Measurements from ENCODE around the gene SHISA9. TPM values are rescaled to one million over a fixed set of nuclear protein-coding genes. Genes with fewer than 3 reads are reported as not detected.

Gene SHISA9
- polyA plus RNA-seq, 4 donors: 0.19 to 0.75 TPM; not detected in 2

DNA sequence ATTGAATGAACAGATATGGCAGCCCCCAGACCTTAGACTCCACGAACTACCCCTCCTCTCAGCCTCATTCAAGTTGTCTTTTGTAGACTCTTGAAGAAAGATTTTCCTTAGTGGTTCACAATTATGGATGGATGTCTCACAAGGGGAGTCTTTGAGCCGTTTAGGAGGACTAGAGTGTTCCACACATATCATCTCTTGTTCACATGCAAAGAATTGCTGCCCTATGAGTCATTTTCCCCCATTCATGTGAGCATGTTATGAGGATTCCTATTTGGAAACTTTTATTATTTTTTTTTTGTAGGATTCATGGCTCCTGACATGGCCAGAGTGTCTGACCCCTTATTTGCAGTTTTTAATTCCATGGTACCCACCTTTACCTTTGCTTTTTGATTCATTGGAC lies 237.1 kb downstream of the SHISA9 start:
- H3K4me3 ChIP-seq (ENCODE audit: low read depth in 1 of 3, low read length in 3 of 3): no peak overlapping the region
- H3K9me3 ChIP-seq (ENCODE audit: control insufficient read depth in 2 of 2, insufficient read depth in 1 of 2, low read depth in 1 of 2, low read length in 1 of 2): no peaks in the 10 kb centered on the region
- FAIRE-seq: no peak
- H3K27me3 ChIP-seq (ENCODE audit: control insufficient read depth in 3 of 3, insufficient read depth in 3 of 3, low read length in 3 of 3): no peaks in the 10 kb centered on the region
- no peak for DNase-seq
- no peak overlapping the region for H3K27ac ChIP-seq (ENCODE audit: low read depth in 1 of 3, low read length in 2 of 3)
- WGBS, 3 donors: 13 to 43% (median 21%) methylated on average over 2 of the region's 2 CpGs
- H3K36me3 ChIP-seq (ENCODE audit: control insufficient read depth in 3 of 3, insufficient read depth in 2 of 3, low read depth in 1 of 3, low read length in 3 of 3): no peaks in the 10 kb centered on the region
- H3K4me1 ChIP-seq (ENCODE audit: control insufficient read depth in 3 of 3, insufficient read depth in 2 of 3, low read depth in 1 of 3, low read length in 2 of 3): no peaks in the 10 kb centered on the region

DNA sequence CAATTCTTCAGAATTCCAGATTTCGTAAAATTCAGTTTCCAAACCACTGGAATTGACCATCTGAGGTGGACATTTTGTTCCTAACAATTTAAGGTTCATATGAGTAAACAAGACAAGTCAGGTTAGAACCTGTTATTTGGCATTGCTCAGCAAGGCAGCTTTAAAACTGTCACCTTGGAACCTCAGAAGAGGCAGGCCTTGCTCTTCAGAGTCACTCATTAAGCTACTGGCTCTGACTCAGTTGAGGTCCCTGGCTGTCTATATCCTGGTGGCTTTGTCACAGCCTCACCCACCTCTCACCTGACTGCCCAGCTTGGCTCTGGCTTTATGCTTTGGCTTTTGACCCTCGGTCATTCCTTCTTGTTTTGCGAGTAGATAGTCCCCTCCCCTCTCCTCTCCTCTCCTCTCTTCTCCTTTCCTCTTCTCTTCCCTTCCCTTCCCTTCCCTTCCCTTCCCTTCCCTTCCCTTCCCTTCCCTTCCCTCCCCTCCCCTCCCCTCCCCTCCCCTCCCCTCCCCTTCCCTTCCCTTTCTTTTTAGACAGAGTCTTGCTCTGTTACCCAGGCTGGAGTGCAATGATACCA lies 238.4 kb downstream of the SHISA9 start:
- H3K27me3 ChIP-seq (ENCODE audit: control insufficient read depth in 3 of 3, insufficient read depth in 3 of 3, low read length in 3 of 3): no peaks in the 10 kb centered on the region
- no peak overlapping the region for H3K27ac ChIP-seq (ENCODE audit: low read depth in 1 of 3, low read length in 2 of 3)
- no peaks in the 10 kb centered on the region for H3K36me3 ChIP-seq (ENCODE audit: control insufficient read depth in 3 of 3, insufficient read depth in 2 of 3, low read depth in 1 of 3, low read length in 3 of 3)
- WGBS, 3 donors: 70 to 80% (median 70%) methylated on average over 3 of the region's 3 CpGs
- H3K9me3 ChIP-seq (ENCODE audit: control insufficient read depth in 2 of 2, insufficient read depth in 1 of 2, low read depth in 1 of 2, low read length in 1 of 2): no peaks in the 10 kb centered on the region
- FAIRE-seq (no peak), DNase-seq (no peak)
- H3K4me1 ChIP-seq (ENCODE audit: control insufficient read depth in 3 of 3, insufficient read depth in 2 of 3, low read depth in 1 of 3, low read length in 2 of 3): no peaks in the 10 kb centered on the region
- no peak overlapping the region for H3K4me3 ChIP-seq (ENCODE audit: low read depth in 1 of 3, low read length in 3 of 3)

DNA sequence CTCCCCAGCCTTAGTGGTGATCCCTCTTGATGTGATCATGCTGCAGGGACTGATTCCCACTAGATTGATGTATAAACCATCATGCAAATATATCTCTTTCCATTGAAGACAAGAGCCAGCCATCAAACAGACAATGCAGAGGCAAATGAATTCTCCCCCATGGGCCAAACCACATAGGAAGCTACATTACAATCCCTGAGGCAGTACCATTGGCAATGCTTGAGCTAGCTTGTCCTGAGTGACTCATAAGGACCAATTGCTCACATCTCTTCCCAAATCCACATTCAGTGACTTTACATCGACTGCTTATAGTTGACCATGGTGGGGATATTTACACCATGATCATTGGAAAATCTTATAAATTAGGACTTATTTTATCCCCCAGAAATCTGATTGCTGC lies 242.2 kb downstream of the SHISA9 start:
- H3K27me3 ChIP-seq (ENCODE audit: control insufficient read depth in 3 of 3, insufficient read depth in 3 of 3, low read length in 3 of 3): no peaks in the 10 kb centered on the region
- H3K4me3 ChIP-seq (ENCODE audit: low read depth in 1 of 3, low read length in 3 of 3): no peak overlapping the region
- no peaks in the 10 kb centered on the region for H3K36me3 ChIP-seq (ENCODE audit: control insufficient read depth in 3 of 3, insufficient read depth in 2 of 3, low read depth in 1 of 3, low read length in 3 of 3)
- no peak overlapping the region for H3K27ac ChIP-seq (ENCODE audit: low read depth in 1 of 3, low read length in 2 of 3)
- FAIRE-seq (no peak), DNase-seq (no peak)
- 83 to 96% (median 91%) methylated on average over 1 of the region's 1 CpG for WGBS, 3 donors
- no peaks in the 10 kb centered on the region for H3K4me1 ChIP-seq (ENCODE audit: control insufficient read depth in 3 of 3, insufficient read depth in 2 of 3, low read depth in 1 of 3, low read length in 2 of 3)
- no peaks in the 10 kb centered on the region for H3K9me3 ChIP-seq (ENCODE audit: control insufficient read depth in 2 of 2, insufficient read depth in 1 of 2, low read depth in 1 of 2, low read length in 1 of 2)

DNA sequence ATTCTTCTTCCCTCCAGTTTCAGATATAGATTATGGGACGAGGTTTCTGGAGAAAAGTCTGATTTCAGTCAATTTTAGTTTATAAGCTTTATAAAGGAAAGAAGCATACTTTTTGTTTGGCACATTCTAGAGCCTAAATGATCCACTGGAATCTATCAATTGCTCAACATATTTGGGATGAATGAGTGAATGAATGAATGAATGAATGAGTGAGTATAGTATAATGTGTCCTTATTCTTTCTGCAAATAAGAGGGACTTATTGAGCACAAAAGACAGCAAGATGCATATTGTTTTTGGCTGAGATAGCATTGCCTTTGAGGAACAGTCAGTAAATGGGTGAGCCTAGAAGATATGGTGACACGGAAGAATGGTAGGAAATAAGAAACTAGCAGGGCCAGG lies 245.4 kb downstream of the SHISA9 start:
- no peaks in the 10 kb centered on the region for H3K27me3 ChIP-seq (ENCODE audit: control insufficient read depth in 3 of 3, insufficient read depth in 3 of 3, low read length in 3 of 3)
- H3K4me3 ChIP-seq (ENCODE audit: low read depth in 1 of 3, low read length in 3 of 3): no peak overlapping the region
- H3K36me3 ChIP-seq (ENCODE audit: control insufficient read depth in 3 of 3, insufficient read depth in 2 of 3, low read depth in 1 of 3, low read length in 3 of 3): no peaks in the 10 kb centered on the region
- DNase-seq: no peak
- FAIRE-seq: no peak
- WGBS, 3 donors: 39 to 55% (median 51%) methylated on average over 2 of the region's 2 CpGs
- H3K4me1 ChIP-seq (ENCODE audit: control insufficient read depth in 3 of 3, insufficient read depth in 2 of 3, low read depth in 1 of 3, low read length in 2 of 3): no peaks in the 10 kb centered on the region
- no peaks in the 10 kb centered on the region for H3K9me3 ChIP-seq (ENCODE audit: control insufficient read depth in 2 of 2, insufficient read depth in 1 of 2, low read depth in 1 of 2, low read length in 1 of 2)
- H3K27ac ChIP-seq (ENCODE audit: low read depth in 1 of 3, low read length in 2 of 3): no peak overlapping the region

DNA sequence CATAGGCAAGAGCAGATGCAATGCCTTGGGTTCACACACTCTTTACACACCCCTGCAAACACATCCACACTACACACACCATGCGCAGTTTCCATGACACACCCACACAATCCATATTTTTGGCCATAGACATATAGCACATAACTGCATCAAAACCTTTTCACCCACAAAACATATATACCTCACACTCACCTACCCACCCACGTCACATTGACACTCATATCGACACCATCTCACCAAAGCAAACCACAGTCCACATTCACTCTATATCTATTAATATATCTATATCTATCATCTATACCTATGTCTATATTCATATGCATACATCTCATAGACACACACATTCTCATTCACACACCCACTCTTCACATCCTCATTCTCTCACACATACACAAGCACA lies 246.9 kb downstream of the SHISA9 start:
- no peaks in the 10 kb centered on the region for H3K27me3 ChIP-seq (ENCODE audit: control insufficient read depth in 3 of 3, insufficient read depth in 3 of 3, low read length in 3 of 3)
- FAIRE-seq (no peak), DNase-seq (no peak)
- no peaks in the 10 kb centered on the region for H3K4me1 ChIP-seq (ENCODE audit: control insufficient read depth in 3 of 3, insufficient read depth in 2 of 3, low read depth in 1 of 3, low read length in 2 of 3)
- no peak overlapping the region for H3K4me3 ChIP-seq (ENCODE audit: low read depth in 1 of 3, low read length in 3 of 3)
- 85 to 93% (median 87%) methylated on average over 3 of the region's 3 CpGs for whole genome bisulfite sequencing, 3 donors
- H3K9me3 ChIP-seq (ENCODE audit: control insufficient read depth in 2 of 2, insufficient read depth in 1 of 2, low read depth in 1 of 2, low read length in 1 of 2): no peaks in the 10 kb centered on the region
- H3K27ac ChIP-seq (ENCODE audit: low read depth in 1 of 3, low read length in 2 of 3): no peak overlapping the region
- H3K36me3 ChIP-seq (ENCODE audit: control insufficient read depth in 3 of 3, insufficient read depth in 2 of 3, low read depth in 1 of 3, low read length in 3 of 3): no peaks in the 10 kb centered on the region

DNA sequence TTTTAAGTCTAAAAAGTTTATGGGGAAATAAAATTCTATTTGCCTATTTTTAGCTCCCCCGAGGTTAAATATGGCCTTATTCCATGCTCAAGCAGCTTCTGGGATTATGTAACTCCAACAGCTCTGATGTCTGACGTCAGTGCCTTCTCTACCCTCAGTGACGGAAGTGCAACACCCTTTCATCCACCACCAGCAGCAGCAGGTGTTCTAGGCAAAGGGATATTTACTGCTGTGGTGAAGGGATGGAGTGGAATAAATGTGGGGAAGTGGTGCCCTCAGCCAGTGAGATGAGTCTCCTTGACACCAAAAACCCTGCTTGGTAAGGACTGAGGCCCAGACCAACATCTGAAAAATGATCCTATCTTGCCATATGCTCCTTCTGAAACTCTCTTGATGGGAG lies 247.4 kb downstream of the SHISA9 start:
- no peak for FAIRE-seq

DNA sequence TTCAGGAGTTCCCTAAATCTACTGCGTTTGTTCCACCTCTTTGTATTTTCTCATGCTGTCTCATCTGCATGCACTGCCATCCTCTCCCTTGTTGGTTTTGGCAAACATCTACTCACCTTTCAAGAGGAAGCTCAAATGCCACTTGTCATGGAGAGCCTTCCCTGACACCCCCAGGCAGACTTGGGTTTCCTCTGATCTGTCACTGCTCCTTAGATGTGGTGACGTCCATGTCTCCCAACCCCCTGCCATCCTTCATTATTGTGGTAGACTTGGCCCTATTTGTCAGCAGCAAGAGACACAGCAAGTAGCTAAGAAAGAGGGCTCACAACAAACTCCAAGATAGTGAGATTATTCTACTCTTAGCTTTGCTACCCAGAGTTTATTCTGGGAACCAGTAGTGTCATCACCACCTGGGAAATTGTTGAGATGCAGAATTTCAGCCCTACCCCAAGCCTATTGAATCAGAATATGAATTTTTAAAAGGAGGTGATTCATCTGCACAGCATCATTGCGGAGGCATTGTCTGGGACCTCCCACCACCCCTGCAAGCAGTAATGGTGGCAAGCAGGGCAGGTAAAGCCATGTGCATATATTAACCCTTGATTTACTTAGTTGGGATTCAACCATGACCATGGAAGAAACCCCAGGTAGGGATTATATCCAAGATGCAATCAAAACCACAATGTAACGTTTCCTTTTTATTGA lies 248.9 kb downstream of the SHISA9 start:
- FAIRE-seq: no peak
- Histone ChIP-seq H3K27ac (ENCODE audit: low read depth in 1 of 3, low read length in 2 of 3) (no peak overlapping the region), H3K9me3 (ENCODE audit: control insufficient read depth in 2 of 2, insufficient read depth in 1 of 2, low read depth in 1 of 2, low read length in 1 of 2) (no peaks in the 10 kb centered on the region), H3K27me3 (ENCODE audit: control insufficient read depth in 3 of 3, insufficient read depth in 3 of 3, low read length in 3 of 3) (no peaks in the 10 kb centered on the region), H3K4me1 (ENCODE audit: control insufficient read depth in 3 of 3, insufficient read depth in 2 of 3, low read depth in 1 of 3, low read length in 2 of 3) (no peaks in the 10 kb centered on the region), H3K4me3 (ENCODE audit: low read depth in 1 of 3, low read length in 3 of 3) (no peak overlapping the region), H3K36me3 (ENCODE audit: control insufficient read depth in 3 of 3, insufficient read depth in 2 of 3, low read depth in 1 of 3, low read length in 3 of 3) (no peaks in the 10 kb centered on the region)
- DNase-seq: no peak
- WGBS, 3 donors: 55 to 67% (median 63%) methylated on average over 4 of the region's 4 CpGs

More for the DNA sequence above, 247.4 kb downstream of the SHISA9 start:
- Histone ChIP-seq H3K36me3 (ENCODE audit: control insufficient read depth in 3 of 3, insufficient read depth in 2 of 3, low read depth in 1 of 3, low read length in 3 of 3) (no peaks in the 10 kb centered on the region), H3K4me3 (ENCODE audit: low read depth in 1 of 3, low read length in 3 of 3) (no peak overlapping the region), H3K4me1 (ENCODE audit: control insufficient read depth in 3 of 3, insufficient read depth in 2 of 3, low read depth in 1 of 3, low read length in 2 of 3) (no peaks in the 10 kb centered on the region), H3K27ac (ENCODE audit: low read depth in 1 of 3, low read length in 2 of 3) (no peak overlapping the region), H3K9me3 (ENCODE audit: control insufficient read depth in 2 of 2, insufficient read depth in 1 of 2, low read depth in 1 of 2, low read length in 1 of 2) (no peaks in the 10 kb centered on the region), H3K27me3 (ENCODE audit: control insufficient read depth in 3 of 3, insufficient read depth in 3 of 3, low read length in 3 of 3) (no peaks in the 10 kb centered on the region)
- no peak for DNase-seq
- WGBS, 3 donors: 53 to 61% (median 58%) methylated on average over 3 of the region's 3 CpGs

DNA sequence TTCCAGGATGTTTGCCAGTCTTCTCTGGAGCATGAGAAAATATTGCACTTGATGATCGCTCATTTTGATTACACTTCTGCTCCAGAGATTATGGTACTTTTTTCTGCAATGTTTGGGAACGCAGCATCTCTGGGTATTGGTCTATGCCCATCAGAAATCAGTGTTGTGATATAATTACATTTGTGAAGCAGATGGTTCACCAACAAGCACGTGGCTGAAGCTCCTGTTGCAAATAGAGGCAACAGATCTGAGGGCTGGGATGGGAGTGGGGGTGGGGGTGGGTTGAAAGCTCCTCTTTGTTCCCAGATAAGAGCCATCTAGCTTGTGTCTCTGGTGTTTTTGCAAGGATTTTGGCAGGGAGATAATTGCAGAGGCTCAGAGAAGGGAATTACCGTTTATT lies 252.3 kb downstream of the SHISA9 start:
- H3K27ac ChIP-seq (ENCODE audit: low read depth in 1 of 3, low read length in 2 of 3): no peak overlapping the region
- no peaks in the 10 kb centered on the region for H3K9me3 ChIP-seq (ENCODE audit: control insufficient read depth in 2 of 2, insufficient read depth in 1 of 2, low read depth in 1 of 2, low read length in 1 of 2)
- no peaks in the 10 kb centered on the region for H3K36me3 ChIP-seq (ENCODE audit: control insufficient read depth in 3 of 3, insufficient read depth in 2 of 3, low read depth in 1 of 3, low read length in 3 of 3)
- FAIRE-seq: no peak
- 47 to 56% (median 48%) methylated on average over 4 of the region's 4 CpGs for WGBS, 3 donors
- DNase-seq: no peak
- H3K4me1 ChIP-seq (ENCODE audit: control insufficient read depth in 3 of 3, insufficient read depth in 2 of 3, low read depth in 1 of 3, low read length in 2 of 3): no peaks in the 10 kb centered on the region
- H3K4me3 ChIP-seq (ENCODE audit: low read depth in 1 of 3, low read length in 3 of 3): no peak overlapping the region
- no peaks in the 10 kb centered on the region for H3K27me3 ChIP-seq (ENCODE audit: control insufficient read depth in 3 of 3, insufficient read depth in 3 of 3, low read length in 3 of 3)

DNA sequence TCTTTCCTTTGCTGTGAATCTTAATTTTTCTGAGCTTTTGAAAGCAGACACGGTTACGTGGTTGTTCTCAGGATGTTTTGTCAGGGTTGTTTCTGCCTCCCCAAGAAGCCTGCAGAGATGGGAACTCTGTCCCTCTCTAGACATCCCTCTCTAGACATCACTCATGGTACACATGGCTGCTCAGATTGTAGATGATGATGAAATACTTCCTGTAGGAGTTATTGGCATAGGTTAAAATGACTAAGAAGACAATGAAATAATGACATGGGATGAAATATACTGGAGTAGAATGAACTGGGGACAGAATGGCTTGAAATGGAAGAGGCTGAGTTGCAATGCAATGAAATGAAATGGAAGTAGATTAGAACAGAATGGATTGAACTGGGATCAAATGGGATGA lies 253.4 kb downstream of the SHISA9 start:
- no peak for DNase-seq
- H3K4me1 ChIP-seq (ENCODE audit: control insufficient read depth in 3 of 3, insufficient read depth in 2 of 3, low read depth in 1 of 3, low read length in 2 of 3): no peaks in the 10 kb centered on the region
- H3K36me3 ChIP-seq (ENCODE audit: control insufficient read depth in 3 of 3, insufficient read depth in 2 of 3, low read depth in 1 of 3, low read length in 3 of 3): no peaks in the 10 kb centered on the region
- H3K27me3 ChIP-seq (ENCODE audit: control insufficient read depth in 3 of 3, insufficient read depth in 3 of 3, low read length in 3 of 3): no peaks in the 10 kb centered on the region
- FAIRE-seq: no peak
- no peaks in the 10 kb centered on the region for H3K9me3 ChIP-seq (ENCODE audit: control insufficient read depth in 2 of 2, insufficient read depth in 1 of 2, low read depth in 1 of 2, low read length in 1 of 2)
- H3K27ac ChIP-seq (ENCODE audit: low read depth in 1 of 3, low read length in 2 of 3): no peak overlapping the region
- H3K4me3 ChIP-seq (ENCODE audit: low read depth in 1 of 3, low read length in 3 of 3): no peak overlapping the region
- 75 to 80% (median 76%) methylated on average over 2 of the region's 2 CpGs for WGBS, 3 donors
